8988T (cell line): Measurements from ENCODE around the gene RSPH10B2.
A peak's percentile ranks its signal among the peaks of the same experiment; 100 is the strongest.
"Not testable (repeated sequence)": the region's sequence is repeated elsewhere in the genome, so short reads cannot be mapped to it uniquely, and the experiment has no call there.

Source experiments
- DNase-seq: peaks from one replicate; pipeline ENCODE4 v3.0.0; 2011

Gene RSPH10B2

GRCh38 chr7:6753964-6754363 lies at the start of gene RSPH10B2:
Gene RSPH10B2 (plus strand): TSS chr7:6754103. CDS start chr7:6757678, 3,575 bp downstream.
- DNase-seq = not testable (repeated sequence)

- no peak for DNase-seq
These were observed 47.8 kb upstream of the RSPH10B2 start for GRCh38 chr7:6705959-6706665.

- DNase-seq = peak; percentile 92
These were observed 47.1 kb upstream of the RSPH10B2 start, which contains the start of gene ZNF12 for GRCh38 chr7:6706666-6707407. Gene ZNF12 (minus strand): TSS chr7:6706947. CDS start chr7:6705173, 1,774 bp downstream.

GRCh38 chr7:6708304-6708703 lies 45.6 kb upstream of the RSPH10B2 start:
- no peak for DNase-seq

- no peak for DNase-seq
These were observed 44.1 kb upstream of the RSPH10B2 start for GRCh38 chr7:6709808-6710207.

GRCh38 chr7:6714360-6714759 lies 39.5 kb upstream of the RSPH10B2 start:
- no peak for DNase-seq

GRCh38 chr7:6715898-6716297 lies 38.0 kb upstream of the RSPH10B2 start:
- DNase-seq = not testable (repeated sequence)

GRCh38 chr7:6718124-6718523 lies 35.8 kb upstream of the RSPH10B2 start:
- DNase-seq = no peak

- DNase-seq = not testable (repeated sequence)
These were observed 29.6 kb upstream of the RSPH10B2 start for GRCh38 chr7:6724351-6724750.

- DNase-seq = no peak
These were observed 28.9 kb upstream of the RSPH10B2 start for GRCh38 chr7:6725003-6725402.

- DNase-seq = not testable (repeated sequence)
These were observed 27.6 kb upstream of the RSPH10B2 start for GRCh38 chr7:6726341-6726740.

GRCh38 chr7:6727663-6728062 lies 26.2 kb upstream of the RSPH10B2 start:
- no peak for DNase-seq

- not testable (repeated sequence) for DNase-seq
These were observed 24.9 kb upstream of the RSPH10B2 start for GRCh38 chr7:6728893-6729491.

GRCh38 chr7:6729492-6730342 lies 24.2 kb upstream of the RSPH10B2 start:
- peak; percentile 85 for DNase-seq

- DNase-seq = no peak
These were observed 23.6 kb upstream of the RSPH10B2 start for GRCh38 chr7:6730343-6730633.

GRCh38 chr7:6738415-6738814 lies 15.5 kb upstream of the RSPH10B2 start:
- DNase-seq = not testable (repeated sequence)

- not testable (repeated sequence) for DNase-seq
These were observed 9.3 kb upstream of the RSPH10B2 start for GRCh38 chr7:6744410-6745100.

- not testable (repeated sequence) for DNase-seq
These were observed 4.6 kb upstream of the RSPH10B2 start for GRCh38 chr7:6749335-6749734.

GRCh38 chr7:6750173-6750572 lies 3.7 kb upstream of the RSPH10B2 start:
- not testable (repeated sequence) for DNase-seq

GRCh38 chr7:6761186-6761585 lies 7.3 kb downstream of the RSPH10B2 start:
- not testable (repeated sequence) for DNase-seq

GRCh38 chr7:6781581-6781980 lies 27.7 kb downstream of the RSPH10B2 start:
- DNase-seq = not testable (repeated sequence)

- DNase-seq = not testable (repeated sequence)
These were observed 35.5 kb downstream of the RSPH10B2 start for GRCh38 chr7:6789353-6789752.
